ENCODE results near the gene CDC37L1. TPM values are rescaled to one million over a fixed set of nuclear protein-coding genes. Genes with fewer than 3 reads are reported as not detected.

Gene CDC37L1
- total RNA-seq, 4 donors from 2014 or later: 61.4 to 101 (median 84.7) TPM

DNA sequence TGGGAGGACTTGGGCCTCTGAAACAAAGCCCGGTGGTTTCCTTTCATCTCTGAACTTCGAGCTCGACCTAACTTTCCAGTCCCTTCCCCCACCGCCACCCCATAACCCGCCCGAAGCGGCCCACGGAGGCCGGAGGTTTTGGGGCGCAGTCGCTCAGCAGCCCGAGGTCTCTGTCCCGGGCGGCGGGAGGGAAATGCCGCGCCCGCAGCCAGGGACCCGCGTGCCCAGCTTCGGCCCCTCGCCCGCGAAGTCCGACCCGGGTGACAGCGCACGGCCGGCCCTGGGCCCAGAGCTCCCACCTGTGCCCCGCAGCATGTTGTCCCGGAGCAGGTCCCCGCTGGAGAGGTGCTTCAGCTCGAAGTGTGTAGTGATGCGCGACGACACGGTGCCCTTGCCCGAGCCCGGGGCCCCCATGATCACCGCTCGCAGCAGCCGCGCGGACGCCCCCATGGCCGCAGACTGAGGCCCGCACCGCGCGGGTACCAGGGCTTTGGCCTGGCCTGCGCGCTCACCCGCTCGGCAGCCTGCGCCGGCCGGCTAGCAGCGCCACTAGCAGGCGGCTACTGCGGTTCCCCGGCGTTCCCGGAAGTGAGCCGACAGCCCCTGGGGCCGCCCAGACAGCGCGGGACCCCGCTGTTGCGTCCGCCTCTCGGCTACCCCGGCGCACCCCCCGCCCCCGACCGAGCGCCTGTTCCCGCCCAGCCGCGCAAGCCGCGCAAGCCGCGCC lies 61.4 kb downstream of the CDC37L1 start, which contains the start of gene AK3:
AK3 (minus strand) TSS at position 565 of the 727 bp plus-strand sequence; CDS start at position 450, 115 bp downstream.
- H3K4me1 ChIP-seq: peaks cover 0 to 47% (median 11%) of the 10 kb centered on the region in 3 donors
- peak within 1 kb of the TSS; percentile 64 to 93 for H3K4me3 ChIP-seq
- WGBS, 2 donors (ENCODE audit: low coverage in 1 of 2): 0% methylated on average over 2 to 8 of the region's 84 CpGs
- peak; percentile 98 for ATAC-seq
- peak within 1 kb of the TSS; percentile 71 to 97 (median 96) for H3K27ac ChIP-seq
- TF ChIP-seq, protein P1, sequence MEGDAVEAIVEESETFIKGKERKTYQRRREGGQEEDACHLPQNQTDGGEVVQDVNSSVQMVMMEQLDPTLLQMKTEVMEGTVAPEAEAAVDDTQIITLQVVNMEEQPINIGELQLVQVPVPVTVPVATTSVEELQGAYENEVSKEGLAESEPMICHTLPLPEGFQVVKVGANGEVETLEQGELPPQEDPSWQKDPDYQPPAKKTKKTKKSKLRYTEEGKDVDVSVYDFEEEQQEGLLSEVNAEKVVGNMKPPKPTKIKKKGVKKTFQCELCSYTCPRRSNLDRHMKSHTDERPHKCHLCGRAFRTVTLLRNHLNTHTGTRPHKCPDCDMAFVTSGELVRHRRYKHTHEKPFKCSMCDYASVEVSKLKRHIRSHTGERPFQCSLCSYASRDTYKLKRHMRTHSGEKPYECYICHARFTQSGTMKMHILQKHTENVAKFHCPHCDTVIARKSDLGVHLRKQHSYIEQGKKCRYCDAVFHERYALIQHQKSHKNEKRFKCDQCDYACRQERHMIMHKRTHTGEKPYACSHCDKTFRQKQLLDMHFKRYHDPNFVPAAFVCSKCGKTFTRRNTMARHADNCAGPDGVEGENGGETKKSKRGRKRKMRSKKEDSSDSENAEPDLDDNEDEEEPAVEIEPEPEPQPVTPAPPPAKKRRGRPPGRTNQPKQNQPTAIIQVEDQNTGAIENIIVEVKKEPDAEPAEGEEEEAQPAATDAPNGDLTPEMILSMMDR (IDR thresholded peaks at IDR 0.05): peak in 3 of 4 experiments; percentile 46 to 69 (median 47)
- TF ChIP-seq POLR2A (IDR thresholded peaks at IDR 0.05) (peak; percentile 89 to 92), POLR2AphosphoS5 (IDR thresholded peaks at IDR 0.05) (peak; percentile 88), EP300 (IDR thresholded peaks at IDR 0.05) (no peak)
- no peaks in the 10 kb centered on the region for H3K27me3 ChIP-seq
- no peaks in the 10 kb centered on the region for H3K36me3 ChIP-seq
- H3K9me3 ChIP-seq: no peaks in the 10 kb centered on the region

DNA sequence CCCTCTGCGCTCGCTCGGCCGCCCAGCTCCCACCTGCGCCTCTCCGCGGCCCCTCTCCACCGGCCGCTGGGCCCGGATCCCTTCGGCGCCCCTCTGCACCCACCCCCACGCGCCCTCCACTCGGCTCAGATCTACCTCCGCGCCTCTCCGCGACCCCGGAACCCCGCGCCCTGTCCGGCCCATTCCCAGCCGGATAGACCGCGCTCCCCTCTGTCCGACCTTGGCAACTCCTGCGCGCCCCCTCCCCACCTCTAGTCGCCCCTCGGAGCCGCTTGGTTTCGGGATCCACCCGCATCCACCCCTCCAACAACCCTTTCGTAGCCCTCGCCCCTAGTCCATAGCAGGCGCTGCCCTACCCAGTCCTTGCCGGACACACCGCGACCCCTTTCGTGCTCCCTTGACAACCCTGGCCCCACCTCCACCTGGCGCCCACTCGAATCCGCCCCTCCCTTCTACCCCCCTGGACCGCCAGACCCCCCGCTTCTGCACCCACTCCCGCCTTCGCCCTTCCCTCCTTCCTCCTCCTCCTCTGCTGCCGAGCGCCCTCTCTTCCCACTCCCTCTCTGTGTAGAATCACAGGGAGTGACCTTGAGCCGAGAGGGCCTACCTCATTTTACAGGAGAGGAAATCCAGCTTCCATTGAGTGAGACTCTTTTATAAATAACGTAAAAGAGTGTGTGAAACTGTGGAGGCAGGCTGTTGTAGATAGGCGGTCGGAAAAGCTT lies 62.2 kb downstream of the CDC37L1 start:
- ATAC-seq: peak; percentile 30
- peak overlapping the region; percentile 64 to 93 for H3K4me3 ChIP-seq
- no peaks in the 10 kb centered on the region for H3K36me3 ChIP-seq
- TF ChIP-seq, protein P1 (IDR thresholded peaks at IDR 0.05): no peak
- TF ChIP-seq POLR2AphosphoS5 (IDR thresholded peaks at IDR 0.05): no peak
- TF ChIP-seq EP300 (IDR thresholded peaks at IDR 0.05): no peak
- no peak for TF ChIP-seq POLR2A (IDR thresholded peaks at IDR 0.05)
- H3K9me3 ChIP-seq: no peaks in the 10 kb centered on the region
- peak overlapping the region; percentile 65 to 97 (median 96) for H3K27ac ChIP-seq
- peaks cover 0 to 47% (median 11%) of the 10 kb centered on the region in 3 donors for H3K4me1 ChIP-seq
- 1 to 3% methylated on average over 13 to 19 of the region's 54 CpGs for WGBS, 2 donors (ENCODE audit: low coverage in 1 of 2)
- H3K27me3 ChIP-seq: no peaks in the 10 kb centered on the region

- Histone ChIP-seq H3K9me3 (no peaks in the 10 kb centered on the region), H3K4me3 (peak overlapping the region in 1 of 2 donors; percentile 93), H3K4me1 (peaks cover 0 to 43% (median 11%) of the 10 kb centered on the region in 3 donors), H3K36me3 (no peaks in the 10 kb centered on the region), H3K27ac (peak overlapping the region; percentile 65 to 97 (median 96)), H3K27me3 (no peaks in the 10 kb centered on the region)
- no peak for ATAC-seq
- TF ChIP-seq, protein P1 (IDR thresholded peaks at IDR 0.05): no peak
- TF ChIP-seq POLR2AphosphoS5 (IDR thresholded peaks at IDR 0.05): no peak
- no peak for TF ChIP-seq POLR2A (IDR thresholded peaks at IDR 0.05)
- TF ChIP-seq EP300 (IDR thresholded peaks at IDR 0.05): no peak
- 44 to 48% methylated on average over 2 to 3 of the region's 3 CpGs for WGBS, 2 donors (ENCODE audit: low coverage in 1 of 2)
Measured at GRCh38 chr9:4742246-4742645, 62.9 kb downstream of the CDC37L1 start.

- TF ChIP-seq, protein P1 (IDR thresholded peaks at IDR 0.05): no peak
- no peak for TF ChIP-seq EP300 (IDR thresholded peaks at IDR 0.05)
- TF ChIP-seq POLR2A (IDR thresholded peaks at IDR 0.05): no peak
- no peak for TF ChIP-seq POLR2AphosphoS5 (IDR thresholded peaks at IDR 0.05)
- WGBS, 2 donors (ENCODE audit: low coverage in 1 of 2): 68 to 76% methylated on average over 4 to 5 of the region's 5 CpGs
- Histone ChIP-seq H3K27ac (no peak overlapping the region), H3K9me3 (no peaks in the 10 kb centered on the region), H3K27me3 (no peaks in the 10 kb centered on the region), H3K4me3 (no peak overlapping the region), H3K4me1 (peaks cover 0 to 33% (median 11%) of the 10 kb centered on the region in 3 donors), H3K36me3 (no peaks in the 10 kb centered on the region)
- no peak for ATAC-seq
Measured at GRCh38 chr9:4743131-4743875, 63.9 kb downstream of the CDC37L1 start.

All from gastroesophageal sphincter (tissue), 4 donors.